HepG2 (cell line): ENCODE data around the gene ZNF526. TPM values are rescaled to one million over a fixed set of nuclear protein-coding genes. Genes with fewer than 3 reads are reported as not detected.

Source experiments
- FOXK1 ChIP-seq: sonication (generic); formaldehyde crosslinking; IDR thresholded peaks from 2 replicates; pipeline ENCODE4 v1.4.0; 2020; ENCODE audit warnings: low read depth, missing genetic modification reagents, borderline replicate concordance
- GLI4 ChIP-seq: sonication (generic); formaldehyde crosslinking; IDR thresholded peaks from 2 replicates; pipeline ENCODE4 v1.5.1; 2020; ENCODE audit warnings: missing genetic modification reagents, mild to moderate bottlenecking, moderate library complexity, borderline replicate concordance
- HDAC6 ChIP-seq: fragments of 200-600 bp; sonication (generic); IDR thresholded peaks from 2 replicates; pipeline ENCODE4 v1.7.0; 2017; ENCODE audit warnings: mild to moderate bottlenecking, antibody characterized with exemption, low read length, low read depth
- HNF4G ChIP-seq, 2 experiments: sonication (generic) in 1 of 2; formaldehyde crosslinking in 1 of 2; IDR thresholded peaks; 2 replicates each; pipeline versions ENCODE4 v1.4.0 to v1.6.1; 2011 to 2020; ENCODE audit warnings: borderline replicate concordance in 2 of 2, low read depth in 2 of 2, mild to moderate bottlenecking in 2 of 2, low read length in 1 of 2, missing genetic modification reagents in 1 of 2, moderate library complexity in 1 of 2
- HNRNPLL ChIP-seq: fragments of 200-400 bp; formaldehyde crosslinking; IDR thresholded peaks from 2 replicates; pipeline ENCODE4 v1.6.1; 2017; ENCODE audit warnings: mild to moderate bottlenecking, low read depth, low read length; ENCODE audit not compliant: poor library complexity, severe bottlenecking
- SMAD3 ChIP-seq: sonication (generic); formaldehyde crosslinking; IDR thresholded peaks from 2 replicates; pipeline ENCODE4 v1.4.0; 2020; ENCODE audit warnings: missing genetic modification reagents
- SOX5 ChIP-seq: IDR thresholded peaks from 2 replicates; pipeline ENCODE4 v1.6.1; 2016; ENCODE audit warnings: borderline replicate concordance
- THAP7 ChIP-seq: sonication (generic); formaldehyde crosslinking; IDR thresholded peaks from 2 replicates; pipeline ENCODE4 v1.8.1; 2023; ENCODE audit warnings: mild to moderate bottlenecking, missing genetic modification reagents
- XRCC5 ChIP-seq: fragments of 200-400 bp; formaldehyde crosslinking; optimal IDR thresholded peaks from 2 replicates; pipeline ENCODE3; 2017; ENCODE audit warnings: mild to moderate bottlenecking, low read length
- ZBTB8A ChIP-seq: sonication (generic); formaldehyde crosslinking; IDR thresholded peaks from 2 replicates; pipeline ENCODE4 v1.4.0; 2020; ENCODE audit warnings: mild to moderate bottlenecking, low read depth, missing genetic modification reagents, borderline replicate concordance
- ZHX1 ChIP-seq: sonication (generic); formaldehyde crosslinking; IDR thresholded peaks from 2 replicates; pipeline ENCODE4 v1.8.1; 2022; ENCODE audit warnings: low read depth, mild to moderate bottlenecking, missing genetic modification reagents
- ZNF407 ChIP-seq: sonication (generic); formaldehyde crosslinking; IDR thresholded peaks from one replicate; pipeline ENCODE4 v1.5.1; 2020; ENCODE audit warnings: mild to moderate bottlenecking, missing genetic modification reagents; ENCODE audit errors: not compliant biosample characterization
- ZNF496 ChIP-seq: sonication (generic); formaldehyde crosslinking; IDR thresholded peaks from 2 replicates; pipeline ENCODE4 v1.8.1; 2023; ENCODE audit warnings: mild to moderate bottlenecking, moderate library complexity, missing genetic modification reagents; ENCODE audit not compliant: insufficient replicate concordance
- ZNF746 ChIP-seq: sonication (generic); formaldehyde crosslinking; IDR thresholded peaks from 2 replicates; pipeline ENCODE4 v1.8.0; 2022; ENCODE audit warnings: mild to moderate bottlenecking, missing genetic modification reagents
- ZNF747 ChIP-seq: sonication (generic); formaldehyde crosslinking; IDR thresholded peaks from 2 replicates; pipeline ENCODE4 v1.8.1; 2023; ENCODE audit warnings: missing genetic modification reagents, mild to moderate bottlenecking, borderline replicate concordance
- polyA plus RNA-seq, 8 experiments: library from polyadenylated mRNA; depleted of rRNA in 3 of 8; stranded (reverse) in 7 of 8; unstranded in 1 of 8; fragments of >200 nt; fragmentation: Illumina TruSeq in 4 of 8; extraction: Trizol in 4 of 8; gene quantifications; 2 replicates each; pipeline versions ENCODE4 v1.2.1 to v1.2.3, GENCODE V29; 2011 to 2016; ENCODE audit warnings: low read depth in 4 of 8, missing spikeins in 1 of 8, mixed read lengths in 1 of 8; ENCODE audit not compliant: insufficient read depth in 1 of 8
- total RNA-seq, 5 experiments: library from RNA; depleted of rRNA; stranded (reverse); fragments of >200 nt; fragmentation: Illumina TruSeq; extraction: Trizol; gene quantifications; 2 replicates each; pipeline ENCODE4 v1.2.3, GENCODE V29; 2016; ENCODE audit warnings: low read depth in 1 of 5

ZNF526 gene
- total and polyA plus RNA-seq, 2 of the 13 experiments (the other 11 are each of a cell fraction or from before 2014, with no cell fraction given): 3.3 to 8.4 TPM

- TF ChIP-seq SMAD3 (CRISPR knock-in tag) (0 out of 2 replicates have a peak, but pooled peaks have one; percentile 64), ZNF407 (CRISPR knock-in tag) (no peak), XRCC5 (peak; percentile 62), FOXK1 (0 out of 2 replicates have a peak, but pooled peaks have one; percentile 63), ZHX1 (no peak), SOX5 (0 out of 2 replicates have a peak, but pooled peaks have one; percentile 16), HNF4G (IDR thresholded peaks at IDR 0.05; ENCODE audit: borderline replicate concordance, low read depth, low read length) (no peak), HNF4G (CRISPR knock-in tag; IDR thresholded peaks at IDR 0.05; ENCODE audit: borderline replicate concordance, low read depth) (no peak), THAP7 (CRISPR knock-in tag) (no peak), GLI4 (CRISPR knock-in tag) (no peak), ZNF747 (CRISPR knock-in tag) (peak; percentile 67; the same call in 1 of the 2 replicates), HNRNPLL (peak; percentile 74), ZBTB8A (CRISPR knock-in tag) (no peak), HDAC6 (no peak), ZNF746 (CRISPR knock-in tag) (no peak), ZNF496 (CRISPR knock-in tag) (no peak)
Measured at GRCh38 chr19:42244347-42245220, 24.5 kb downstream of the ZNF526 start (continued).
